ENCODE data around the gene PDE4D.
"Not testable (repeated sequence)": the region's sequence is repeated elsewhere in the genome, so short reads cannot be mapped to it uniquely, and the experiment has no call there.

PDE4D gene

DNA sequence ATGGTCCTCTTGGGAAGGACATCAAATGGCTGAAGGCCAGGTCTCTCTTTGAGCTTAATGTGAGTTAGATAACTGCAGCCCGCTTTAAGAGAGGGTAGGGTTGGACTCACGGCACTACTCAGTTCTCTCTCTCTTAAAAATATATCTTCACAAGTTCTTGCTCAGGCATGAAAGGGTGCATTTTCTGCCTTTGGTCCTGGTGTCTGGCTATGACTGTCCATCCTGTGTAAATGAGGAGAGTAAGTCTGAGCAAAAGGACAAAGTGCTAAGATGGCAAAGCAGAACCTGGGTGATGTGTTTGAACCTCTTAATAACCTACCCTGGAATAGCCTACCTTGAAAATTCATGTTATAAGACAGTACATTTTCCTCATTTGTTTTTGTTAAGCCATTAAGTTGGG, 293.4 kb downstream of the PDE4D start:
- Mint-ChIP-seq H3K9me3 (no peaks in the 10 kb centered on the region), H3K27me3 (no peaks in the 10 kb centered on the region), H3K36me3 (no peaks in the 10 kb centered on the region), H3K4me3 (no peak overlapping the region), H3K4me1 (no peaks in the 10 kb centered on the region), H3K27ac (no peak overlapping the region)

DNA sequence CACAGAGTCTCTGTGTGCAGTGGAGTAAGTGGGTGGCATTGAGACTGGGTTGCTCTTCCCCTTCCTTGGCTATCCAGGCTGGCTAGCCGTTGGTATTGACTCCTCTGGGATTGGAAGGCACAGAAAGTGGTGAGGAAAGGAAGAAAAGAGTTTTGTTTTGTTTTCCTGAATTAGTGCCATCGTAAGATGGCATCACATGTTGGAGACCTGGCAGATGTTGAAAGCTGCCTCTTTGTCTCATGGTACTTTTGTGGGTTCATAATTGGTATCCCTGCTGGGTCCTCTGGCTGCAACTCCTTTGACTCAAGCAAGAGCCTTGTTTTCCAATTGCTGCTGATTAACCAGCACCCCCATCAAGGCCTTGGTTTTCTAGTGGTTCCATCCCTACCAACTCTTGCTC, 293.8 kb downstream of the PDE4D start:
- H3K27me3 Mint-ChIP-seq = no peaks in the 10 kb centered on the region
- no peaks in the 10 kb centered on the region for H3K9me3 Mint-ChIP-seq
- H3K4me3 Mint-ChIP-seq = no peak overlapping the region
- no peaks in the 10 kb centered on the region for H3K4me1 Mint-ChIP-seq
- H3K36me3 Mint-ChIP-seq = no peaks in the 10 kb centered on the region
- no peak overlapping the region for H3K27ac Mint-ChIP-seq

DNA sequence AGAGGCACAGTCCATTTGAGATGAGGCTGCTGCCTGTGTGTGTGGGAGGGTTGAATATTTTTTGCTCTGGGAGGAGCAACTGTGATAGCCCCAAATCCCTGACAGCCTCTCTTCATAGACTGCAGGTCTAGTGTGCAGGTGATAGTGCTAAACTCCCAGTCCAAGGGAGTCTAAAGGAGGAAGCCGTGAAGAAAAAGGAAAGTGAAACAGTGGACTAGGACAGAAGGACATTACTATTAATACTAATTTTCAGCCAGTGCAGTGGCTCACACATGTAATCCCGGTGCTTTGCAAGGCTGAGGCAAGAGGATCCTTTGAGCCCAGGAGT, 295.0 kb downstream of the PDE4D start:
- Mint-ChIP-seq H3K27ac (no peak overlapping the region), H3K36me3 (peaks cover 1% of the 10 kb centered on the region), H3K27me3 (peaks cover 2% of the 10 kb centered on the region), H3K4me1 (no peaks in the 10 kb centered on the region), H3K4me3 (no peak overlapping the region), H3K9me3 (no peaks in the 10 kb centered on the region)

DNA sequence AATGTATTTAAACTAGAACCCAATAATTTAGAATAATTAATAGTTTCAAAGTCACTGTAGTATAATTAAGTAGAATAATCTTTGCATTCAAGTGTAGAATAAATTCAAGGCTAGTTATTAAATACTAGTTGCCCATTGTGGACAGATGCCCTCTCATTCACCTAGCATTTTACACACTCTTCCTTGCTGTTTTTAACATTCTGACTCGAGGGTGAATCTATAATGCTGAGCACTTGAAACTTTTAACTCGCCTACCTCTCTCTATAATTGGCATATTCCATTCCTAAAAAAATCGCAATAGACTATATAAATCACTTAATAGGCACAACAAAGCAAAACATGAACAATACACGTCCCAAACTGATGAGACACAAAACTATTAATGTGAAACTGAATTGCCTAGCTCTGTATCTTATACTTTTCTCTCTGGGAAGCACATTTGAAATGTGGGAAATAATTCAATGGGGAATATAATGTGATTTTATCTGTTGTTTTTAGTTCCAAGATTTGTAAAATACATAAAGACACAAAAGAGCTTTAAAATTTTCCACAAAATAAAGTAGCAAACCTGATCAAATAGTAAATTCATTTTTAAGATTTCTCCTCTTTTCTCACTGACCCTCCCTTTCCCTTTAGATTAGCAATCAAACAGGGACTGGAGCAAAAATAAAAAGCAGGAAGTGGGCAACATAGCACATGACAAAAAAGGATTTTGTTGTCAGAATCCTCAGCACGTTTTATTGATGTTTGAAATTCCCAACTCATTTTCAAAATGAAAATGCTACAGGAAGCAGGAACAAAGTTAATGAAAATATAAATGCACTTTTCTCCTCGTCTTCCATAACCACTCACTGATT, 295.6 kb downstream of the PDE4D start:
- Mint-ChIP-seq H3K36me3 (peaks cover 1% of the 10 kb centered on the region), H3K4me3 (no peak overlapping the region), H3K9me3 (no peaks in the 10 kb centered on the region), H3K27me3 (peaks cover 2% of the 10 kb centered on the region), H3K4me1 (no peaks in the 10 kb centered on the region), H3K27ac (no peak overlapping the region)

DNA sequence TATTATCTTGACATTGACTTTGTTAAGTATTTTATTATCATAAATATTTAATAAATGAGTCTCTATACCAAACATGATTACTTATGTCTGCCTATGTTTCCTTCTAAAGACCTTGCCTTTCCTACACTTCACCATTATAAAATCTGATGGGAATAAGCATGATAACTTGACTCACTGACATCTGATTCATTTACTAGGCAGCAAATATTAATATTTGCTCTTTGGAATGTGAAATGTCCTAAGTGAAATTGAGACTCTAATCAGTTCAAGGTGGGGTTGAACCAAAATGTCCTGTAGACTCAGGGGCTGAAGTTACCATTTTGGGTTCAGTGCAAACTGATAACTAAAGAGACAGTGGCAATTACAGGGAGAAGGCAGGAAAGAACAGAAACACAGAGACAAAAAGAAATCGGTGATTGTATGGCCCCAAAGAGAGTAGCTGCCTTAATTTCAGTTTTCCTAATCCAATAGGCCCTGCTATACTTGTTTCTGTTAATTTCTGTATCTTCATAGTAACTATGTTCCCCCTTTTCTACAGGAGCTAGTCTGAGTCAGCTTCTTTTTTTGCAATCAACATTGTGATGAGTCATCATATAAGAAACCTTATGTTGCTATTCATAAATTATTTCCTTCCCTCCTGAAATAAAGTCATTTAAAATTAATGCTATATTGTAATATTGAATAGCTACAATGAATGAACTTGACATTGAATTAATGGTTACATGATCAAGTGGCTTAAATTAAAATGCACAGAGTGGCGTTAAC, 296.8 kb downstream of the PDE4D start:
- Mint-ChIP-seq H3K9me3 (no peaks in the 10 kb centered on the region), H3K36me3 (peaks cover 1% of the 10 kb centered on the region), H3K27me3 (peaks cover 2% of the 10 kb centered on the region), H3K4me1 (no peaks in the 10 kb centered on the region), H3K27ac (no peak overlapping the region), H3K4me3 (no peak overlapping the region)

DNA sequence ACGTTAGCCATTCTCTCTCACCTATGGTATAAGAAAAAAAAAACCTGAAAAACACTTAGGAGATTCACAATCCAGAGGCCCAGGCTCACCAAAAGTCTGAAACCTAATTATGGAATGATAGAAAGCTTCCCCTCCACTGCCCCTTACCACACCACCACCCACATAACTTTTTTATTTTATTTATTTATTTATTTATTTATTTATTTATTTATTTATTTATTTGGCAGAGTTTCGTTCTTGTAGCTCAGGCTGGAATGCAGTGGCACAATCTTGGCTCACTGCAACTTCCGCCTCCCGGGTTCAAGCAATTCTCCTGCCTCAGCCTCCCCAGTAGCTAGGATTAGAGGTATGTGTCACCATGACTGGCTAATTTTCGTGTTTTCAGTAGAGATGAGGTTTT, 299.4 kb downstream of the PDE4D start:
- H3K27ac Mint-ChIP-seq, H3K36me3 Mint-ChIP-seq, H3K9me3 Mint-ChIP-seq, H3K4me1 Mint-ChIP-seq, H3K4me3 Mint-ChIP-seq, H3K27me3 Mint-ChIP-seq: not testable (repeated sequence)

DNA sequence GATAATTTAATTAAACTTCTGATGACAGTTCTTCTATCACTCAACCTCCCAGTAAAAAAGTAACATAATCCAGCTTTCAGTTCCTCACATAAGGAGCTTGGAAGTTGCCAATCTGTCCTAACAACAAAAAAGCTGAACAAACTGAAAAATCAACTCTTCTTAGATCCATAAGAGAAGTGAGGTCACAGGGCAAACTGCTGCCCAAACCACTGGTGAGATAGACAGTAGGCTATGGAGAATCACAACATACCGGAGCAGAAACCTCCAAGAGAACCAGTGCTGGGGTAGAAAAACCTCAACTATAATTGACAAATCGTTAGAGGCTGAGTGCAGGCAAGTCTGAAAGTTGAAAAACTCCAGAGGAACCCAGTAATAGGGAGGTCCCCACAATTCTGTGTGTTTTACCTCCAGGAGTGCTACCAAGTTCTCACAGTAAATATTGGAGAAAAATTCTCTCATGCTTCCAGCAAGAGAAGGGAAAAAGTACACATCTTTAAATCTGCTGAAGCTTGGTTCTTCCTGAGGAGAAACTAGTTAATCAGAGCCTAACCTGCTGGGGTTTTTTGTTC, 300.0 kb downstream of the PDE4D start:
- H3K4me3 Mint-ChIP-seq = no peak overlapping the region
- H3K36me3 Mint-ChIP-seq = peaks cover 1% of the 10 kb centered on the region

DNA sequence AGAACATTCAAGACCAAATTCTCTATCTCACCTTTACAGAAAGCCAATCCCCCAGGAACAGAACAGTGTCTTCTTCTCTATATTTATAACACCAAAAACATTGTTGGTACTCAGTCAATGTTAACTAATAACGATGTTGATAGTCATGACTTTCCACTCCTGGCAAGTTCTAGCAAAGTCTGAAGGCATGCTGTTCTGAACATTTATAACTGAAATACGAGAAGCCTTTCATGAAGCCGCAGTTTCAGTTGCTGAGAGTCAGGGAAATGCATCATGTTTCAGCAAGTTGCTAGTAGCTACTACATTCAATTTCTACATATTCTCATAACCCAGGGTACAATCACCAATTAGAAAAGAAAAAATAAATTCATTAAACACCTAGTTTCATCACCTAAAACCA, 301.4 kb downstream of the PDE4D start:
- no peak overlapping the region for H3K4me3 Mint-ChIP-seq
- H3K27me3 Mint-ChIP-seq = peaks cover 6% of the 10 kb centered on the region
- no peaks in the 10 kb centered on the region for H3K4me1 Mint-ChIP-seq
- H3K9me3 Mint-ChIP-seq = no peaks in the 10 kb centered on the region
- peaks cover 1% of the 10 kb centered on the region for H3K36me3 Mint-ChIP-seq
- no peak overlapping the region for H3K27ac Mint-ChIP-seq

More for the DNA sequence above, 300.0 kb downstream of the PDE4D start:
- no peaks in the 10 kb centered on the region for H3K9me3 Mint-ChIP-seq
- peaks cover 2% of the 10 kb centered on the region for H3K27me3 Mint-ChIP-seq
- no peak overlapping the region for H3K27ac Mint-ChIP-seq
- no peaks in the 10 kb centered on the region for H3K4me1 Mint-ChIP-seq

DNA sequence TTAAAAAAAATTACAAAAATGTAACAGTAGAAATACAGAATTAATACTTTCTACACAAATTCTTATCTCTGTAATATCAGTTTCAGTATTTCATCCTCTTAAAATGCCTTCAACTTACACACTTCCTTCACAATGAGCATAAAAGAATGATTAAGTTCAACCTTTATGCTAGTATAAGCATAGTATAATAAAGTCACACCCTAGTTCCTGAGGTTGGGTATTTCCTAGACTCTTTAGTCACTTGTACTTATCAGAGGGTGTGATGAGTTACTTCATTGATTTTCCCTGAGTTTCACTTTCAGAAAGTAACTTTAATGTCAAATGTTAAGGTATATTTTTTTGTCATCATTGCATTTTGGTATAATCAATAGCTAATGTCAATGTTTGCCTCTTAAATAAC, 302.4 kb downstream of the PDE4D start:
- Mint-ChIP-seq H3K36me3 (peaks cover 1% of the 10 kb centered on the region), H3K27ac (no peak overlapping the region), H3K4me3 (no peak overlapping the region), H3K4me1 (no peaks in the 10 kb centered on the region), H3K27me3 (peaks cover 6% of the 10 kb centered on the region), H3K9me3 (no peaks in the 10 kb centered on the region)

DNA sequence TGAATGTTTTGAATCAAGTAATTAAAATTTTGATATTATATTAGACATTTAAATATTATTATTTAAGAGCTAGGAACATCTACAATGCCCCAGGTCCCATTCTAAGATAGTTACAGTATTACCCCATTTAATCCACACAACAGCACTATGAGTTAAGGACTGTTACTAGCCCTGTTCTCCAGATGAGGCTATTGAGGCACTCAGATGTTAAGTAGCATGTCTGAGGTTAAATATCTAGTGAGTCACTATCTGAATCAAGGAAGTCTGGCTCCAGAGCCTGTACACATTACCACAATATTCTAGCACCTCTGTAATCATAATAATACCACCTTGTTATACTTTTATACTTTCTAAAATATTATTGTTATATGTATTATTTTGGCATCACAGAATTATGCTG, 304.6 kb downstream of the PDE4D start:
- H3K27me3 Mint-ChIP-seq = peaks cover 4% of the 10 kb centered on the region
- no peaks in the 10 kb centered on the region for H3K9me3 Mint-ChIP-seq
- no peaks in the 10 kb centered on the region for H3K36me3 Mint-ChIP-seq
- H3K4me3 Mint-ChIP-seq = no peak overlapping the region
- no peak overlapping the region for H3K27ac Mint-ChIP-seq
- no peaks in the 10 kb centered on the region for H3K4me1 Mint-ChIP-seq

DNA sequence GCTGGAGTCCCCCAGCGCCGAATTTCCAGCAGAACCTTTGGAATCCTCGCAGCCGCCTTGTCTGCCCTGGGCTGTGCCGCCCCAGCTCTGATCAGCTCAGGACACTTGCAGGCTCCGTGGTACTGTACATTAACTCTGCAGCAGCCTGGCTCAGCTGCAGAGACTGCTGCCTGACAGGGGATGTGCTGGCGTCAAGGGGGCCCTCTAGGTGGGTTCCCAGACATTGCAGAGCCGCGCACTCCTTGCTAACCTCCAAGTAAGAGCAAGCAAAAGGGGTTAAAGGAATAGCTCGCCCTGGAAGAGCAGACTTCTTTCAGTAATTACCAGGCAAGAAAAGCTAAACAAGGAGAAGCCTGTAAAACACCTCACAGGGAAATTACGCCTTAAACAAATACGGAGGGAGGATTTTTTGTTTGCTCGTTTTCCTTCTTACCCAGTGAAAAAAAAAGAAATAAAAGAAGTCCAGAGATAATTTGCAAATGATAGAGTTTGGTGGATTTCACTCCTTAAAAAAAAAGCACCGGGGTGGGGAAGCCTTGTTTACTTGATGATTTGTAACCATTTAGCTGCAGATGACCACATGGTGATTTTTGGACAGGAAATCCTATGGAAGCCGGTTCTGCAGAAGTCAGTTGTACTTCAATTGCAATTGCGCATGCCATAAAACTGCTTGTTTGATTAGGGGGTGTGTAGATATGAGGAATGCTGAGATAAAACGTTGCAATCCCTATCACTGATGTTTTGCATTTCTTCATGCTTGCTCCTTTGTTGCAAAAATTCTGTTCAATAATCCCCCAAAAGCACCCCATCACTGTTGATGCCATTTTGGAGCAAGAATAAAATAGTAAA, 305.8 kb downstream of the PDE4D start:
- Mint-ChIP-seq H3K27me3 (peaks cover 4% of the 10 kb centered on the region), H3K4me1 (no peaks in the 10 kb centered on the region), H3K4me3 (no peak overlapping the region), H3K9me3 (no peaks in the 10 kb centered on the region), H3K27ac (no peak overlapping the region), H3K36me3 (no peaks in the 10 kb centered on the region)

DNA sequence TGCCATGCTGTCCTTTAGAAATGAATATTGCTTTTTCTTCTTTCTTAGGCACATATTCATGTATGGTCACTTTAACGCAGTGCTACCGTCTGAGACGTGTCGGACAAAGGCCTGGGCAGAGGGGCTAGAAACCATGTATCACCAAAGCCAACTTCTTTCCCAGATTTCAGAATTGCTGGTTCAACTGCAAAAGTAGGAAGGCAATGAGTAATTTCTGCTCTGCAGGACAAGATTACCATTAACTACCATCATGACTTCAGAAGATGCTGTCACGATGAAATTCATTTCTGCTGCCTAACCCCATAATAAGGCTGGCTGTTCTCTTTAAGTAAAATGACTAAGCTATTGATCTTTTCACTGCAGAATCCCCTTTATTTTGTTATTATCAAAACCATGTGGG, 306.7 kb downstream of the PDE4D start:
- Mint-ChIP-seq H3K4me1 (no peaks in the 10 kb centered on the region), H3K36me3 (no peaks in the 10 kb centered on the region), H3K9me3 (no peaks in the 10 kb centered on the region), H3K4me3 (no peak overlapping the region), H3K27me3 (peaks cover 4% of the 10 kb centered on the region), H3K27ac (no peak overlapping the region)

DNA sequence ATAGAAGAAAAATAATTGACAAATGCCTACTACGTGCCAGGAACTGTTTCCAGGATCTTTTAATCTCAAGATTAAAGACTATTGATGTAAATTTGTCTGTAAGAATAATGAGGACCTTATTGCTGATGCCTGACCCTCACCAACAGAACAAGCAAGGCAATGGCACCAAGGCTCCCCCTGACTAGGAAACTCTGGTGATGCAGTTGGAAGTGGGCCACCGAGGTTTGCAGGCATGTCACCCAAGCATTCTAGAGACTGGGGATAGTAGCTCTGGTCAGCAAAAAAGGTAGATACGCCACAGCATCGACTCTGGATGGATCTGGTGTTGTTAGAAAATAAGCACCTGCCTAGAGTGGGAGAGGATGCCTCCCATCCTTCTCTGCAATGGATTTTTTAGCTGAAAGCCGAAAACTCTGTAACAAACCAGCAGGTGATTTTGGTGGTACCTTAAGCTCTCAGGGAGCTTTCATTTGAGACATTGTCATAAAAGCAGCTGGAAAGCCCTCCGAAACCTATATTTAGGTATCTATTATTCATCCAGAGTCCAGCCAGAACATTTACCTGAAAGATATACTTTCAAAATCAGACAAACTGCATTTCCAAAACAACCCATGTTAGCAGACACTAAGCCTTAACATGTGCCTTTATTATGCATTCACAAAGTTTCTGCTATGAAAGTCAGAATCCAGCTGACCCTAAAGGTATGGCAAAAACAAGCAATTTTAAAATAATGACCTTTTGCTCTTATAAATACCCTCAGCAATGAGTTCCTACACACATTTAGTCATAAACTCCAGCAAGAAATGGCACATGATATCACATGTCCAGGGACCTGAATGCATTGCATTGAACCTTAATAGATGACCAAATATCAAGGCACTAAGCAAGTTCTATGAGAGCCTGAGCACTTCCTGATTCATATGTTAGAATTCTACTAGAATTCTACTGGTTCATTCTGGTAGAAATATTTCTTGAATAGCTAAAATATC, 308.4 kb downstream of the PDE4D start:
- Mint-ChIP-seq H3K4me3 (no peak overlapping the region), H3K36me3 (no peaks in the 10 kb centered on the region), H3K27me3 (peaks cover 4% of the 10 kb centered on the region), H3K27ac (no peak overlapping the region), H3K4me1 (no peaks in the 10 kb centered on the region), H3K9me3 (no peaks in the 10 kb centered on the region)

DNA sequence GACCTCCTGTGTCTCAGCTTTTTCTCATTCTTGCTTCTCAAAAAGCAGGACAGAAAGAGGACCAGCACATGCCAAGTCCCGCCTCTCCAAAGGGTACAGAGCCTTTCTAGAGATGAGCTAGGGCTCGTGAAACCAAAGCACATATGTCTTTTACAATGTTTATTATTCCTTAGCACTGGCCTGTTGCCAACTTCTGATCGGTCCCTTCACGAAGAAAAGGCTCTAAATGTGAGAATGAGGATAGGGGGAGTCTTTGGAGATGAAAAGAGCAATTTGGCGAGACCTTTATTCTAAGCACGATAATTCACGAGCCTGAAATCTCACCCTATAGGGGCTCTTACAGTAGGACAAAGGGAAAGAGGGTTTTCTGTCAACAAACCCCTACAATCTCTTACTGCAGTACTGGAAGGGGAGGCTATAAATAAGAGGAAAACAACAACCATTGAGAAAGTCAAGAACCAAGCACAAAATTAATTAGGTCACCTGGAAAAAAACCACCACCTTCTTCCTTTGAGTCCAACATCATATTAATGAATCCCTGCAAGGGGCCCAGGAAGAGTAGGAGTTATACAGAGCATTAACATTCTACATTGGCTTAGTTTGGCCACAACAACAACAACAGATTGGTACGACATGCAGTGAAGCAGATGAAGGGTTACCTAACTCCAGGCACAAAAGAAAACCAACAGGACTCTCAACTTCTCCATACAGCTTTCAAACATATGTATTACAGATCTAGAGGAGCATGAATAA, 309.5 kb downstream of the PDE4D start:
- H3K27ac Mint-ChIP-seq = no peak overlapping the region
- H3K4me3 Mint-ChIP-seq = no peak overlapping the region
- H3K27me3 Mint-ChIP-seq = peaks cover 4% of the 10 kb centered on the region
- no peaks in the 10 kb centered on the region for H3K9me3 Mint-ChIP-seq
- H3K36me3 Mint-ChIP-seq = no peaks in the 10 kb centered on the region
- no peaks in the 10 kb centered on the region for H3K4me1 Mint-ChIP-seq

All from activated naive CD4-positive, alpha-beta T cell treated with anti-CD3 and anti-CD28 coated beads, Interleukin-2, amount 50 U/mL, for 24 hours (primary cell).